NOMO-1 treated with DMSO at 0.1 percent for 48 hours (cell line): ENCODE measurements around the gene KDM4B.

ENCODE experiments used
- DNase-seq: peaks from one replicate; lab custom pipeline; 2025; ENCODE audit not compliant: unreplicated experiment; lab: John Stamatoyannopoulos, UW

The KDM4B gene

GRCh38 chr19:5012688-5013457 lies 44.0 kb downstream of the KDM4B start:
- DNase-seq: no peak

DNA sequence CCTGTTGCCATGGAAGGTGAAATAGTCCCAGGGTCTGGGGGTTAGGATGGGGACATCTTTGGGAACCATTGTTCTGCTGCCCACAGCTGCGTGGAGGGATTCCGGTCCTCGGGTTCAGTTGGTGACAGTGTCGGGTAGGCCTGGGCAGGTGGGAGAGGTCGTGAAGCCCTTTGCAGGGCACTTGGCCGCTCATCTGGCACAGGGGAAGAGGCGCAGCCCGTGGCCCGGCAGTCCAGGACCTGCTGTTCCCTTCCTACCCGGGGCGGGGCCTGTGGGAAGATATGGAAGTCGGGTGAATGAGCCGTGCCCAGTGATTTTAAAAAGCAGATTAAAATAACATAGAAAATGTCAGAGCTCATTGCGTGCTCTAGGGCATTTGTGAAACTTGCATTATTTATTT lies 44.8 kb downstream of the KDM4B start:
- no peak for DNase-seq

GRCh38 chr19:5014941-5015340 lies 46.0 kb downstream of the KDM4B start:
- DNase-seq: no peak

- DNase-seq: no peak
Measured at GRCh38 chr19:5016268-5016667, 47.4 kb downstream of the KDM4B start.

DNA sequence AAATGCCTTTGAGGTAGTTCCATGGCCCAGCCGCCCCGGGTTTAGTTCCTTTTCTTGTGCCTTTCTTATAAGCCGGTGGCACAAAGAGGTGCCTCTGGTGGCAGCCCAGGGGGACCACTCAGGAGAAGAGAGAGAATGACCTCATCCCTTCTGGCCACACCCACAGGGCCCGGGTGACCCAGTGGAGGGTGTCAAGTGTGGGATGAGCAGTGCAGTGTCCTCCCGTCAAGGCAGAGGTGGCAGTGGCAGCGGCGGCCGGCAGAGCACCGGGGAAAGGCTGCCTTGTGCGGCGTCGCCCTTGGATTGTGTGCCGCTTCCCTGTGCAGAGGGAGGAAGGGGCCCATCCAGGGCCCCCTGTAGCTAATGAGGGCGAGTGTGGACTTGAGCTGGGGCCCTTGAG lies 47.9 kb downstream of the KDM4B start:
- DNase-seq: no peak

DNA sequence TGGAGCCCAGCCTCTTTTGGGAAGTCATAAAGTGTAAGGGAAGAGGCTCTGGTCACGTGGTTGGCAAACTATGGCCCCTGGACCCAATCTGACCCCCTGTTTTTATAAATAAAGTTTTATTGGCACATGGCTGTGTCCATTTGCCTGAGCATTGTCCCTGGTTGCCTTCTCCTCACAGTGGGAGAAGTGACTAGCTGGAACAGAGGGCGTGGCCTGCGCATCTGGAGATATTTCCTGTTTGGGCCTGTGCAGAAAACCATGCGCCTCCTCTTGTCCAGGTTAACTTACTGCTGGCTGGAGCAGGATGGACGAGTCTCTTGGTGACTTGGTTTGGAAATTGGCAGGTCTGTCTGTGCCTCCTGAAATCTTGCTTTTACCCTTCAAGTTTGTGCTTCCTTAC lies 48.3 kb downstream of the KDM4B start:
- DNase-seq: no peak

GRCh38 chr19:5018224-5019015 lies 49.5 kb downstream of the KDM4B start:
- no peak for DNase-seq

- no peak for DNase-seq
Measured at GRCh38 chr19:5020368-5020767, 51.5 kb downstream of the KDM4B start.

DNA sequence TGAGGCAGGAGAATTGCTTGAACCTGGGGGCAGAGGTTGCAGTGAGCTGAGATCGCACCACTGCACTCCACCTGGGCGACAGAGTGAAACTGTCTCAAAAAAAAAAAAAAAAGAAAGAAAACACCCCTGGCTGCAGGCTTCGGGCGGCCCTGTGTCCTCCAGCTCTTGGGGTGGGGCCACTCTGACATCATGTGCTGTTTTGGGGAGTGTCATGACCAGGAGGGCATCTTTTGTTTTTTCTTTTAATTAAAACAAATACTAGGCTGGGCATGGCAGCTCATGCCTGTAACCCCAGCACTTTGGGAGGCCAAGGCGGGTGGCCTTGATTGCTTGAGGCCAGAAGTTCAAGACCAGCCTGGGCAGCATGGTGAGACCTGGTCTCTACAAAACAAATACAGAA lies 52.1 kb downstream of the KDM4B start:
- DNase-seq: no peak

DNA sequence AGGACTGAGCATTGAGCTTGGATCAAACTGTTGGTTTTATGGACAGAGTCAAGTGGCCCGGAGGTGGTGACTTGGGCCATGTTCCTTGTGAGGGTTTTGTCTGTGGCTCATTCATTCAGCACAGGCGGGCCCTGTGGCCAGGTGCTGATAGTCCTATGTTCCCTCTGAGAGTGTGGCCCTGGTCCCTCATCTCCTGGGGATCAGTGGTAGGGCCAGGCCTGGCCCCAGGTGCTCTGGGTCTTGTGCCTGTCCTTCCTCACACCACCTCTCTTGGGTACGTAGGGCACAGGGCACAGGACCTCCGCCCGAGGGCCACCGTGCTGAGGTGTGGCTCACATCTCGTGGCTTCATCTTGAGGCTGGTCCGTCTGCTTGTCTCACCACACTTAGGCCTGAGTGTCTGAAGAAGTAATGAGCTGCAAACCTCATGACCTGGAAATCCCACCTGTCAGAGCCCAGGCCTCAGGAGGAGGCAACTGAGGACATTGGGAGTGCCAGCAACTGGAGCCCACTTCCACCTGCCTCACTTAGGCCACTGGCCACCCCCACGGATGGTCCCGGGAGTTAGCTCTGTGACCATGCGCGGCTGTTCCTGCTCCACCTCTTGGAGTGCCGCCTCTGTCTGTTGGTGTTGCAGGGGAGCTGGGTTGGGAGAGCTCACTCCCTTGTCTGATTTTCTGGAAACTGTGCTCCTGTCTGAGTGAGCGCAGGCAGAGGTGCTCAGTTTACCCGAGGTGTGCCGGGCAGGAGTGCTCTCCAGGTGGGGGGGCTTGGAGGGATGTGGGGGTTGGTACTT lies 53.4 kb downstream of the KDM4B start:
- no peak for DNase-seq

- DNase-seq: no peak
Measured at GRCh38 chr19:5023128-5023571, 54.2 kb downstream of the KDM4B start.

- DNase-seq: no peak
Measured at GRCh38 chr19:5024282-5024681, 55.4 kb downstream of the KDM4B start.

DNA sequence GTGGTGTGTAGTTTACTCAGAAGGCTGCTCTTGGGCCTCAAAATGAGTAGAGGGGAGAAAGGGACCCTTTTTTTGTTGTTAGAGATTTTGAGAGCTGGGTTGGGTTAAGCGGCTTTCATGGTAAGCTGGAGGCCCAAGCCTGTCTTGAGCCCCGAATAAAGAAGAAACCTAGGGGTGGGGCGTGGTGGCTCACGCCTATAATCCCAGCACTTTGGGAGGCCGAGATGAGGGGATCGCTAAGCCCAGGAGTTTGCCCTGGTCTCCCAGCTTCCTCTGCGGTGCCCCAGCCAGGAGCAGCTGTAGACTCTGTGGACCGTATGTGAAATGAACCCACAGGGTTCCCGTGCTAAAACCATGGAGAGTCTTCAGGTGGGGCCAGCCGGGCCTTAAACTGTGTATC lies 56.1 kb downstream of the KDM4B start:
- DNase-seq: no peak

- DNase-seq: no peak
Measured at GRCh38 chr19:5026706-5027273, 57.9 kb downstream of the KDM4B start.

DNA sequence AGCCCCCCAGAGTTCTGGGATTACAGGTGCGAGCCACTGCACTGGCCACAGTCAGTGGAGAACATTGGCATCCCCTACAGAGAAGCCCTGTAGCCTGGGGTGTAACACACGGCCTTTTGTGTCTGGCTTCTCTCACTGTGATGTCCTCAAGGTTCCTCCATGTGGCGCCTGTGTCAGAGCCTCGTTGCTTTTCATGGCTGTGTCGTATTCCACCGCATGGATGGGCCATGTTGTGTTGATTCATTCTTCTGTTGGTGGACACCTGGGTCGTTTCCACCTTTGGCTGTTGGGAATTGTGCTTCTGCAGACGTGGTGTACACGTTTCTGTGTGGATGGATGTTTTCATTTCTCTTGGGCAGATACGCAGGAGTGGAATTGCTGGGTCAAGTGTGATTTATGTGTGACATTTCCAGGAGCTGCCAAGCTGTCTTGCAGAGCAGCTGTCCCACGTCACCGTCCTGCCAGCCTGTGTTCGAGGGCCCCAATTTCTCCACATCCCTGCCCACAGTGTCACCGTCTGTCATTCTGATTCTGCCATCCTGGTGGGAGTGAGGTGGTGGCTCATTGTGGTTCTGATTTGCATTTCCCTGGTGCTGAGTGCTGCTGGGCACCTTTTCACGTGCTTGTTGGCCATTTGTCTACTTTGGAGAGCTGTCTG lies 59.4 kb downstream of the KDM4B start:
- DNase-seq: no peak

GRCh38 chr19:5029596-5029995 lies 60.7 kb downstream of the KDM4B start:
- peak; percentile 24 for DNase-seq

- DNase-seq: no peak
Measured at GRCh38 chr19:5030136-5030820, 61.4 kb downstream of the KDM4B start.

- DNase-seq: no peak
Measured at GRCh38 chr19:5030822-5031221, 61.9 kb downstream of the KDM4B start.

DNA sequence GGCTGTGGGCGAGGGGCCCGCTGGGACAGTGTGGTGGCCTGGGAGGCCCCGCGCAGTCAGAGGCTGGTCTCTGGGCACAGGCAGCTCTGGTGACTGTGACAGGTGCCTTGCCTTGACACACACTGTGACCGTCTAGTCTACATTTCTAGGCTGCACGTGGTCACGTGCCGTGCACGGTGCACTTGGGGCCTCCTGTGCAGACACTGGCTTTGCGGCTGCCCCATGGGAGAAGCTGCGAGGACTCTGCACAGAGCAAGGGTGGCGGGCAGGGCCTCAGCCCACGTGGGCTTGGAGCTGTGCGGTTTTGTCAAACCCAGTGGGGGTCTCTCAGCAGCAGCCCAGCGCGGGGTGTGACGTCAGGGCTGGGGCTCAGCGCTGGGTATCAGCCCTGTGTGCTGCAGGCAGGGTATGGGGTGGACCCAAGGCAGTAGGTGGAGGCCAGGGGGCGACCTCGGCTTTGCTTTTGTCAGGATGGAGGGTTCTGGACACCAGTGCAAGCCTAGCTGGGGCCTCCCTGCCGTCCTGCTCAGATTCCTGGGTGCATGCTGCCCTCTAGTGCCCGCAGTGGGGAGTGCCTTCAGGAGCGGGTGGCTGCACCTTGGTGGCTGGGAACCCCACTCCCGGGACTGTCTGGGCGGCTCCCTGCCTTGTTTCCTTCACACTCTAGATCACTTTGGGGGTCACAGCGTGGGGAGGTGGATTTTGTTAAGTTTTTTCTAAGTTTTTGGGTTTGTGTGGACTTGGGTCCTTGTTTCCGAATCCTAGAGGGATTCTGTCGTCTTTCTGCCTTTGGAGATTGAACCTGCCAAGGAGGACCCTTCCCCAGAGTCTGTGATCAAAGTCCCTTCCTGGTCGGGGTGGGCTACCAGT lies 62.6 kb downstream of the KDM4B start:
- peak; percentile 62 for DNase-seq
